ENCODE results near the gene PTRH1.

PTRH1 gene

GRCh38 chr9:127739614-127740330, 24.3 kb upstream of the PTRH1 start:
- DNase-seq: no peak

DNA sequence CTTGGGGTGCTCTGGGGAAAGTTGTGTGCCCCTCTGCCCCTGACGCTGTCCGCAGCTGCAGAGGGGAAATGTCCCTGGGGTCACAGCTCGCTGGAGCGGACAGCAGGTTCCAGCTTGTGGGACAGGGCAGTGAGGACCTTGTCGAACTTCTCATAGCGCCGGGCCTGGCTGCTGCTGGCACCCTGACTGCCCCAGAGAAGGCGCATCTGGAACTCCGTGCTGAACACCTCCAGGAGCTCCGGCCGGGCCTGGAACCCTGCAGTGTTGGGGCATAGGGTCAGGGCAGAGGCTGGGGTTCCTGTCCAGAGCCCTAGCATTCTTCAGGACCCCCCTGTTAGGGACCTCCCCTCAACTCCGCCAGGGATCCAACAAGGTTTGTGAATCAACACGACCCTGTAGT, 23.2 kb upstream of the PTRH1 start:
- no peak for DNase-seq

DNA sequence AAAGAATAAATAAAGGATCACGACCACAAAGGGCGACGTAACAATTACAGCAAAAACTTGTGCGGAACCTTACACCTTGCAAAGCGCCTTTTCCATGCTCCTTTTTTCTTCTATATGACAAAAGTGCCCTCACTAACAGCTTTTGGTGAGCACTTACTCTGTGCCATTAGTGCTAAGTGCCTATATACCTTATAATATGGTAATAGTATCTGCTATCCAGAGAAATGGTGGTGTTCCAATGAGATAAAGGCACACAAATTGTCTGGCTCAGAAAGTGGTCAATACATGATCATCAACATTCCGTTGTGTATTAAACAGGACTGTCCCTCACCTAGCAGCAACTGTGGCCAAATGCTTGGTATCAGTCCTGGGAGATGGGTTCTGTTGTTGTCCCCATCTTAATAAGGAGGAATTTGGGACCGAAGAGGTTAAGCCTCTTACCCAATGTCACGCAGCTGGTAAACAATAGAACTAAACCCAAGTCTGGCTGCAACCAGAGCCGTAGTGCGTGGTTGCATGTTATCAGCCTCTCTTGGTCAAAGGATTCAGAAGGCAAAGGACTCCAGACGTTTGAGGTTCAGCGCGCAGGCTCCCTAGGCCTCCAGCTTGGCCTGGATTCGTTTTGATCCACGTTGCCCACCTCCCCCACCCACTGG, 20.2 kb upstream of the PTRH1 start:
- DNase-seq: no peak

DNA sequence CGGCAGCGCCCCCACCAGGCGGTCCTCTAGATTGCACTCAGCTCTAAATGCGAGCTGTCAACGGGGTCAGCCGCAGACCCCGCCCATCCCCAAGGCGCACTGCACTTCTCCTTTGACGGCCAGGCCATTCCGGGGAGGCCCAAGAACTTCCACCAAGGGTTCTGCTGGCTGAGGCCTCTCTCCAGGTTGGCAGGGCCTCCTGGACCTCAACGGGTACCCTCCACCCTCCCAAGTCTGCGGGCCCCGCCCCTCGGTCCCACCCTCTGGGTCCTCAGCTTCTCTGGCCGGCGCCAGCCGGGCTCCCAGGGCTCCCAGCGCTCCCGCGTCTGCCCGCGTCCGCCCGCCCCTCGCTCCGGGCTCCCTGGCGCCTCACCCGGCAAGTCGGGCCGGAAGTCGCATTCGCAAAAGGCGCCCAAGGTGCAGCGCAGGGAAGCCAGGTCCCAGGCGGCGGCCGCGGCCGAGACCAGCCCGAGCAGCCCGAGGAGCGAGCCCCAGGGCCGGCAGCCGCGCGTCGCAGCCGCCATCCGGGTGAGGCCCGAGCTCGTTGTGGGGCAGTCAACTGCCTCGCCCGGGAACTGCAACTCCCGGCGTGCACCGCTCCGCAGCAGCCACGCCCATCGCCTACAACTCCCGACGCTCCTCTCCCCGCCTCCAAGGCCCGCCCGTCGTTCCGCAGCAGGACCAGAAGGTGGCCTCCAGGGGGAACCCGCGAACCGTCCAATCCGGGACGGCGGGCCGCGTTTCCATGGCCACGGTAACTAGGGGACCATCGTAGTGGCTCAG, 19.5 kb upstream of the PTRH1 start, which contains the start of gene TOR2A:
TSS of gene TOR2A (minus strand) at position 548 of the 783 bp plus-strand sequence. CDS start at position 524, 24 bp downstream.
- peak; percentile 92 for DNase-seq

DNA sequence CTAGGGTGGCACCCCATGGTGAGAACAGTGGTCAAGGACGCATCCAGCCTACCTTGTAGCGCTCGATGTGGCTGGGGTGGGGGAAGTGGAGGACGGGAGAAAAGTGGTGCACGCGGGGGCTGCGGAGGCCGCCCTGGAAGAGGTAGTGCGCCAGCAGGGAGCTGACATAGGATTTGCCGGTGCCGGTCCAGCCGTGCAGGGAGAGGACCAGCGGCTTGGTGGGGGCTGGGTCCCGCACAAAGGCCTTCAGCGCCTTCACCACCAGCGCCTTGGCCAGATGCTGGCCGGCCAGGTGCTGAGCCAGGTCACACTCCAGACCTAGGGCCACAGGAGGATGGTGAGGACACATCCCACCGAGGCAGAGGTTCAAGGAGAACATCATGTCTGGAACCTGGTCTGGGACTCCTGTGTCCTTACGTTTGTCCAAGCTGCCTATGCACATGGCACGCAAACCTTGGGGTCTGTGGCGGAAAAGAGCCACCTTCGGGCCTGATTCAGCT, 18.8 kb upstream of the PTRH1 start:
- DNase-seq: no peak

- DNase-seq: no peak
Measured at GRCh38 chr9:127733614-127734013, 18.2 kb upstream of the PTRH1 start.

- DNase-seq: no peak
Measured at GRCh38 chr9:127732444-127732843, 17.0 kb upstream of the PTRH1 start.

- no peak for DNase-seq
Measured at GRCh38 chr9:127731938-127732337, 16.5 kb upstream of the PTRH1 start.

GRCh38 chr9:127730799-127731410, 15.4 kb upstream of the PTRH1 start:
- DNase-seq: no peak

- DNase-seq: no peak
Measured at GRCh38 chr9:127730262-127730661, 14.8 kb upstream of the PTRH1 start.

DNA sequence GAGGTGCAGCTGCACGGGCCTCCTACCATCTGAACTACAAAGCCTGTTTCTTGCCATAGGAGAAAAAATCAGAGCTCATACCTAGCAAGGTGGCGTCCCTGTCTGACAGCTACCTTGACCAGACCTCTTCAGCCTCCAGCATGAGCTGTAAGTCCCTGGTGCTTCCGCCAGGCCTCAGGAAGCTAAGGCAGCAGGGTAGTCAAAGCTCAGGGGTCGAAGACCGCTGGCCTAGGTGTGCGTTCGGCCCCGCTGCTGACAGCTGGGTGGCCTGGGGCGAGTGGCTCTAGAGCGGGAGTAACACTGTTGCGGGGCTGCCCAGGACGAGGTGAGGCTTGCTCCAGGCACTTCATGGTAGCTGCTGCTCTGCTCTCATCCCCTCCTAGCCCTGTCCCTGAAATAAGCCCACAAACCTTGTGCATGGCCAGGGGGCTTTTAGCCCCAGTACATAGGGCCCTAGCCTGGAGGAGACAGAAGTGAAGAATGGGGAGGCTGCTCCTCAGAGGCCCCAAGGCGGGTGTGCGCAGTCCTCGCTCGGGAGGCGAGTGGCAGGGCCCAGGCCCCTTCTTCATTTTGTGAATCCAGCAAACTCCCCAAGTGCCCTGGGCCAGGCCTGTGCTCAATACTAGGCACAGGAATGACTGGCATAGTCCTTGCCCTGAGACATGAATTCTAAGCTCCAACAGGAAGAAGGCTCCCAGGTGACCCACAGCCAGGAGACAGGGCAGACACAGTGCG, 14.2 kb upstream of the PTRH1 start:
- DNase-seq: no peak

- DNase-seq: no peak
Measured at GRCh38 chr9:127728808-127729207, 13.3 kb upstream of the PTRH1 start.

DNA sequence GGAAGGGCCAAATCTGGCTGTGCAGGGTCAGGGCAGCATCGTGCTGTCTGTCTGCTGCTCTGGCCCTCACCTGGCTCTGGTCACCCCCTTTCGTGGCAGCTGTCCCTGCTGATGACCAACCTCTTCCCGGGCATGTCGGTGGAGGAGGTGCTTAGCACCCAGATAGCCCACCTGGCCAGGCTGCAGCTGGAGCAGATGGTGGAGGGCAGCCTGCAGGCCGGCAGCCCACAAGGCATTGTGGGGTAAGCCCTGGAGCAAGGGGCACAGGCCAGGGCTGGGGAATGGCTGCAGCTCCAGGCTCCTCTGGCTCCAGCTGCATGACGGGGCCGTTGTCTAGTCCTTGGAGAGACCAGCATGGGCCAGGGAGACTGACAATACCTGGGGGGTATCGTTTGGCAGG, 11.4 kb upstream of the PTRH1 start:
- DNase-seq: no peak

DNA sequence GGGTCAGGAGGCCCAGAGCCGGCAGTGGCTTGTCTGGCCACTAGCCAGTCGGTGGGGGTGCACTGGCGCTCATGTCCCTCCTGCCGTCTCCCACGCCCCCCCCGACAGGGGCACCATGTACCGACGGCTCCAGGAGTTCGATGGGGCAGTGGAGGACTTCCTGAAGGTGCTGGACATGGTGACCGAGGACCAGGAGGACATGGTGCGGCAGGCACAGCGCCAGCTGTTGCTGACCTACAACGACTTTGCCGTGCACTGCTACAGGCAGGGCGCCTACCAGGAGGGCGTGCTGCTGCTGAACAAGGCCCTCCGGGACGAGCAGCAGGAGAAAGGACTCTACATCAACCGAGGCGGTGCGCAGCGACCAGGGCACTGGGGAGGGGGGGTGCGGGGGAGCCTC, 8.5 kb upstream of the PTRH1 start:
- DNase-seq: no peak

- DNase-seq: no peak
Measured at GRCh38 chr9:127723444-127723843, 8.0 kb upstream of the PTRH1 start.

GRCh38 chr9:127723013-127723412, 7.5 kb upstream of the PTRH1 start:
- no peak for DNase-seq

- no peak for DNase-seq
Measured at GRCh38 chr9:127722055-127722745, 6.7 kb upstream of the PTRH1 start.

GRCh38 chr9:127721391-127721821, 5.9 kb upstream of the PTRH1 start:
- DNase-seq: no peak

GRCh38 chr9:127720865-127721227, 5.4 kb upstream of the PTRH1 start:
- DNase-seq: no peak

DNA sequence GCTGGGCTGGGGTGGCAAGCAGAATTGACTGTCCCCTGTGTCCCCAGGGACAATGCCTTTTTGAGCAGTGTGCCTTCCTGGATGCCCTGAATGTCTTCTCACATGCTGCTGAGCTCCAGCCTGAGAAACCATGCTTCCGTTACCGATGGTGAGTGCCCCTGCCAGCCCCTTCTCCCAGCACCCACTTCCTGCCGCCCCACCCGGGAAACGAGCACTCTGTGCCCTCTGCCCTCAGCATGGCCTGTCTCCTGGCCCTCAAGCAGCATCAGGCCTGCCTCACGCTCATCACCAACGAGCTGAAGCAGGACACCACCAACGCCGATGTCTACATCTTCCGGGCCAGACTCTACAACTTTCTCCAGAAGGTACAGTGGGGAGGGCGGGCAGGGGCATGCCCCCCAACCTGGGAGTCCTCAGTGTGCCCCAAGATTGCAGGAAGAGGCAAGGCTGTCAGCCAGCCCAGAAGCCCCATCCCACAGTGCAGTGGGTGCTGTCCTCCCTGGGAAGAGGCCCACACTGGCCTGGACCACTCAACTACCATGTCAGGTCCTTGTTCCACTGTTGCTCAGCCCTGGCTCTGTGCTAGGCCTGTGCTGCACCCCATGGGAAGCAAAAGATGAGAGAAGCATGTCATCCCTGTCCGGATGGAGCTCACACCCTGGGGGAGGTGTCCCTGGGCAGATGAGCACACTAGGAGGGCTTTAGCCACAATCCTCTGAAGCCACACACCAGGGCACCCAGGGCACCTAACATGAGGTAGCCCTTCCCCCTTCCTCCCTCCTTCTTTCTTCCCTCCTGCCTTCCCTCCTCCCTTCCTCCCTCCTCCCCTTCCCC, 4.8 kb upstream of the PTRH1 start:
- DNase-seq: no peak

DNA sequence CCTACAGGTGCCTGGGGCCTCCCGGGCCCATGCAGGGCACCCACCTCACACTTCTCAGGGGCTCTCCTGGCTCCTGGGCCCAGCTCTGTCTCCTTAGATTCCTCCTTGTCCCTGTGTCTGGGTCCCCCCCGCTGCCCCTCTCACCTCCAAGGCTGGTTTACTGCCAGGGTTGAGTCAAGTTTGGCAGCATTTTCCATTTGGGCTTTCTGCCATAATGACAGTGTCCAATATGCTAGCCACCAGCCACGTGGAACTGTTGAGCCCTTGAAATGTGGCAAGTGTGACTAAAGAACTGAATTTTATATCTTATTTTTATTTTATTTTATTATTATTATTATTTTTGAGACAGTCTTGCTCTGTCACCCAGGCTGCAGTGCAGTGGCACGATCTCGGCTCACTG, 2.3 kb upstream of the PTRH1 start:
- no peak for DNase-seq

Measured in kidney glomerular epithelial cell (primary cell).